ENCODE results near the gene CTSL.

- TF ChIP-seq CTCF (conservative IDR thresholded peaks at IDR 0.05; ENCODE audit: low read depth, low read length) (no peak), EZH2 (IDR thresholded peaks at IDR 0.05; ENCODE audit: borderline replicate concordance, low read depth, low read length, poor library complexity, severe bottlenecking) (no peak)
Observed at GRCh38 chr9:87686520-87687090, 39.3 kb upstream of the CTSL start.

Measured in A673 (cell line).